ENCODE measurements around the gene ZFP37.
"Not testable (repeated sequence)": the region's sequence is repeated elsewhere in the genome, so short reads cannot be mapped to it uniquely, and the experiment has no call there.

- TF ChIP-seq CTCF (conservative IDR thresholded peaks at IDR 0.05 in 1 of 2, IDR thresholded peaks at IDR 0.05 in 1 of 2; ENCODE audit: extremely low read depth in 1 of 2, insufficient read depth in 1 of 2, low read depth in 1 of 2, low read length in 2 of 2); EZH2 (IDR thresholded peaks at IDR 0.05; ENCODE audit: borderline replicate concordance, low read length): not testable (repeated sequence)
These were observed 48.8 kb upstream of the ZFP37 start for GRCh38 chr9:113105345-113105744.
